Upper lobe of right lung (tissue), 1 donor: ENCODE results near the gene NEAT1. TPM values are rescaled to one million over a fixed set of nuclear protein-coding genes. Genes with fewer than 3 reads are reported as not detected.

Experiments used
- ATAC-seq: fragments of 200-7000 bp; cut with Tn5 transposase; one replicate; pipeline ENCODE4 v1.9.1; 2020; ENCODE audit warnings: mild to moderate bottlenecking, moderate library complexity
- DNase-seq: peaks from one replicate; pipeline ENCODE4 v3.0.0-alpha.2; 2020
- H3K27ac ChIP-seq: fragments of 200-600 bp; one replicate; pipeline ENCODE4 v1.8.0; 2022
- H3K27me3 ChIP-seq: fragments of 200-600 bp; one replicate; pipeline ENCODE4 v1.8.0; 2022; ENCODE audit warnings: mild to moderate bottlenecking
- H3K36me3 ChIP-seq: fragments of 200-600 bp; one replicate; pipeline ENCODE4 v1.8.0; 2022
- H3K4me1 ChIP-seq: fragments of 200-600 bp; one replicate; pipeline ENCODE4 v1.8.0; 2022
- H3K4me3 ChIP-seq: fragments of 200-600 bp; one replicate; pipeline ENCODE4 v1.8.0; 2022; ENCODE audit warnings: mild to moderate bottlenecking
- H3K9me3 ChIP-seq: fragments of 200-600 bp; one replicate; pipeline ENCODE4 v1.8.0; 2022
- CTCF ChIP-seq: fragments of 200-600 bp; IDR thresholded peaks from one replicate; pipeline ENCODE4 v1.8.0; 2022; ENCODE audit warnings: antibody characterized with exemption
- intact Hi-C: fragments of 100-400 bp; cut with DNase I; formaldehyde crosslinking; loops from one replicate; pipeline ENCODE4 v1.11.0; 2022
- total RNA-seq: library from RNA; stranded (reverse); fragmentation: NEBNext Ultra II Directional; extraction: Animal tissue kit (Norgen Biotek cat#: 25700); gene quantifications from one replicate; pipeline ENCODE4 v1.2.1, GENCODE V29; 2021
- donor health status: DM: no; HTN: yes; CAD: no; lungs with severe emphysema.

NEAT1 gene
- total RNA-seq, 1 donor from 2014 or later = 1,120 TPM

- DNase-seq (peak; percentile 55), ATAC-seq (no peak)
- intact Hi-C loops = no loop called here
These were observed 25.5 kb upstream of the NEAT1 start for GRCh38 chr11:65396769-65397745.

GRCh38 chr11:65398362-65398910 is 24.2 kb upstream of the NEAT1 start:
- no peaks in the 10 kb centered on the region for H3K27me3 ChIP-seq
- ATAC-seq (no peak), DNase-seq (no peak)
- TF ChIP-seq CTCF = no peak
- H3K27ac ChIP-seq = no peak overlapping the region
- intact Hi-C loops = no loop called here
- peaks cover 1% of the 10 kb centered on the region for H3K4me1 ChIP-seq
- no peak overlapping the region for H3K4me3 ChIP-seq
- H3K9me3 ChIP-seq = no peaks in the 10 kb centered on the region
- H3K36me3 ChIP-seq = peaks cover 89% of the 10 kb centered on the region

More at GRCh38 chr11:65396769-65397745, 25.5 kb upstream of the NEAT1 start:
- H3K27me3 ChIP-seq = no peaks in the 10 kb centered on the region
- H3K4me3 ChIP-seq = no peak overlapping the region
- no peak overlapping the region for H3K27ac ChIP-seq
- H3K36me3 ChIP-seq = peaks cover 85% of the 10 kb centered on the region
- no peaks in the 10 kb centered on the region for H3K4me1 ChIP-seq
- TF ChIP-seq CTCF = no peak
- H3K9me3 ChIP-seq = no peaks in the 10 kb centered on the region

GRCh38 chr11:65399249-65399648 is 23.3 kb upstream of the NEAT1 start:
- H3K27ac ChIP-seq = no peak overlapping the region
- H3K9me3 ChIP-seq = no peaks in the 10 kb centered on the region
- no peaks in the 10 kb centered on the region for H3K27me3 ChIP-seq
- peaks cover 9% of the 10 kb centered on the region for H3K4me1 ChIP-seq
- intact Hi-C loops = no loop called here
- ATAC-seq (no peak), DNase-seq (no peak)
- TF ChIP-seq CTCF = no peak
- peaks cover 81% of the 10 kb centered on the region for H3K36me3 ChIP-seq
- H3K4me3 ChIP-seq = no peak overlapping the region

GRCh38 chr11:65399845-65400244 is 22.8 kb upstream of the NEAT1 start:
- H3K27me3 ChIP-seq = no peaks in the 10 kb centered on the region
- peaks cover 79% of the 10 kb centered on the region for H3K36me3 ChIP-seq
- TF ChIP-seq CTCF = no peak
- H3K27ac ChIP-seq = no peak overlapping the region
- H3K4me1 ChIP-seq = peaks cover 9% of the 10 kb centered on the region
- no peaks in the 10 kb centered on the region for H3K9me3 ChIP-seq
- ATAC-seq (no peak), DNase-seq (peak; percentile 57)
- no peak overlapping the region for H3K4me3 ChIP-seq
- intact Hi-C loops = no loop called here

GRCh38 chr11:65400307-65401072 is 22.1 kb upstream of the NEAT1 start:
- no peak for TF ChIP-seq CTCF
- intact Hi-C loops = no loop called here
- no peak overlapping the region for H3K27ac ChIP-seq
- H3K9me3 ChIP-seq = no peaks in the 10 kb centered on the region
- no peaks in the 10 kb centered on the region for H3K27me3 ChIP-seq
- no peak overlapping the region for H3K4me3 ChIP-seq
- no peak for DNase-seq
- H3K36me3 ChIP-seq = peaks cover 79% of the 10 kb centered on the region
- no peak for ATAC-seq
- peaks cover 9% of the 10 kb centered on the region for H3K4me1 ChIP-seq
